Parathyroid adenoma (tissue), 2 donors: Measurements from ENCODE around the gene MAST2.
"Not testable (repeated sequence)": the region's sequence is repeated elsewhere in the genome, so short reads cannot be mapped to it uniquely, and the experiment has no call there.

ENCODE experiments used
- H2AFZ ChIP-seq: fragments of 300-600 bp; sonication (generic); one replicate; pipeline ENCODE4 v1.7.0; 2017; ENCODE audit warnings: antibody characterized with exemption, mild to moderate bottlenecking
- H3K27ac ChIP-seq: fragments of 300-600 bp; sonication (generic); one replicate; pipeline ENCODE4 v1.7.0; 2017
- H3K27me3 ChIP-seq: fragments of 300-600 bp; sonication (generic); one replicate; pipeline ENCODE4 v1.7.0; 2017; ENCODE audit warnings: low read length; ENCODE audit not compliant: control insufficient read depth, insufficient read depth
- H3K36me3 ChIP-seq: fragments of 300-600 bp; sonication (generic); one replicate; pipeline ENCODE4 v1.7.0; 2017; ENCODE audit warnings: low read length; ENCODE audit not compliant: control insufficient read depth, insufficient read depth
- H3K4me1 ChIP-seq: fragments of 300-600 bp; sonication (generic); one replicate; pipeline ENCODE4 v1.7.0; 2017; ENCODE audit warnings: control low read depth
- H3K4me2 ChIP-seq: fragments of 300-600 bp; sonication (generic); one replicate; pipeline ENCODE4 v1.7.0; 2017; ENCODE audit warnings: low read length
- H3K4me3 ChIP-seq: fragments of 300-600 bp; sonication (generic); one replicate; pipeline ENCODE4 v1.7.0; 2017; ENCODE audit warnings: low read depth, low read length
- H3K79me2 ChIP-seq: fragments of 300-600 bp; sonication (generic); one replicate; pipeline ENCODE4 v1.7.0; 2017; ENCODE audit warnings: control low read depth
- H3K9ac ChIP-seq: fragments of 300-600 bp; sonication (generic); one replicate; pipeline ENCODE4 v1.7.0; 2017; ENCODE audit warnings: mild to moderate bottlenecking
- H3K9me3 ChIP-seq: fragments of 300-600 bp; sonication (generic); one replicate; pipeline ENCODE4 v1.7.0; 2017; ENCODE audit warnings: low read length; ENCODE audit not compliant: control insufficient read depth
- CTCF ChIP-seq: fragments of 300-600 bp; sonication (generic); IDR thresholded peaks from one replicate; pipeline ENCODE4 v1.7.0; 2017; ENCODE audit warnings: antibody characterized with exemption, mild to moderate bottlenecking
- donor health status: primary hyperparathyroidism.

Gene MAST2

DNA sequence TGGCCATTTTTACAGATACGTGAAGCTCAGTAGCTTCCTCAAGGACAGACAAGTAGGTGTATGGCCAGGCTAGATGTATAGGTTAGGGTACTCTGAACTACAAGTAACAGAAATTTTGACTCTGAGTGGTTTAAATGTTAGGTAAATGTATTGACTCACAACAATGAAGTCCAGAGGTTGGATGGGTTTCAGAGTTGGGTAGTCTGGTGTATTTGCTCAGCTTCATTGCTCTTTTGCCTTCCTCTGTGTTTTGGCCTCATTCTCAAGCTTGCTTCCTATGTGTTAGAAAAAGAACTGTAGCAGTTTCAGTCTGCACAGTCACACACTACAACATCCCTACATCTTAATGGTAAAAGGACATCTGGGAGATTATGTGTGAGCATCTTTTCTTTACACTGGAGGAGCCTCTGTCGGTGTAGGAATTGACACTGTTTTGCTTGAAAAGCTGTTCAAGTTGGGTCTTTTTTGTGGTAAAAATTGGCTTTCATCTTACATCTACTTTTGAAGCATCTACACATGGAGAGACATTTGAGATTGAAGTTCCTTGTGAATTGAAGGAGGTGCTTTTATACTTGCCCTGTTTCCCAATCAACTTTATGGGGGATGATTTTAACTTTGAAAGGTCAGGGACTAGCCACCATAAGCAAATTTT lies 64.4 kb downstream of the MAST2 start:
- Histone ChIP-seq H3K4me2 (no peak overlapping the region), H3K79me2 (no peaks in the 10 kb centered on the region), H3K36me3 (no peaks in the 10 kb centered on the region), H3K9me3 (no peaks in the 10 kb centered on the region), H3K9ac (no peak overlapping the region), H3K4me3 (no peak overlapping the region), H3K27me3 (no peaks in the 10 kb centered on the region), H2AFZ (no peak overlapping the region), H3K4me1 (no peaks in the 10 kb centered on the region), H3K27ac (no peak overlapping the region)
- TF ChIP-seq CTCF = no peak

GRCh38 chr1:45868861-45869260 lies 65.4 kb downstream of the MAST2 start:
- no peaks in the 10 kb centered on the region for H3K4me1 ChIP-seq
- H3K36me3 ChIP-seq = no peaks in the 10 kb centered on the region
- no peak overlapping the region for H3K4me2 ChIP-seq
- no peaks in the 10 kb centered on the region for H3K79me2 ChIP-seq
- H3K27me3 ChIP-seq = no peaks in the 10 kb centered on the region
- H3K9me3 ChIP-seq = no peaks in the 10 kb centered on the region
- H3K4me3 ChIP-seq = no peak overlapping the region
- H3K9ac ChIP-seq = no peak overlapping the region
- H3K27ac ChIP-seq = no peak overlapping the region
- no peak for TF ChIP-seq CTCF
- no peak overlapping the region for H2AFZ ChIP-seq

DNA sequence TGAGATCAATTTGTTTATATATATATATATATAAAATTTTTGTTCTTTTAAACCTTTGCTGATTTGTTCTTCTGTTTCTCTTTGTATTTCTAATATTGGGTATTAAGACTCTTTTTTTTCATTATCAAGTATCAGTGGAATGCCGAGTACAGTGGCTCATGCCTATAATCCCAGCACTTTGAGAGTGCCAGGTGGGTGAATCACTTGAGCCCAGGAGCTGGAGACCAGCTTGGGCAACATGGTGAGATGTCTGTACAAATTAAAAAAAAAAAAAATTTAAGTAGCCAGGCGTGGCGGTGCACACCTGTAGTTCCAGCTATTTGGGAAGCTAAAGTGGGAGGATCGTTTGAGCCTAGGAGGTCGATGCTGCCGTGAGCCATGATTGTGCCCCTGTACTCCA lies 67.1 kb downstream of the MAST2 start:
- no peak overlapping the region for H3K27ac ChIP-seq

GRCh38 chr1:45872173-45872801 lies 68.9 kb downstream of the MAST2 start:
- not testable (repeated sequence) for H3K4me1 ChIP-seq, H3K79me2 ChIP-seq

More for the DNA sequence above, 67.1 kb downstream of the MAST2 start:
- Histone ChIP-seq H3K4me3 (no peak overlapping the region), H3K36me3 (no peaks in the 10 kb centered on the region), H3K27me3 (no peaks in the 10 kb centered on the region), H3K9ac (no peak overlapping the region), H3K79me2 (no peaks in the 10 kb centered on the region), H3K4me2 (no peak overlapping the region), H2AFZ (no peak overlapping the region), H3K9me3 (no peaks in the 10 kb centered on the region), H3K4me1 (no peaks in the 10 kb centered on the region)
- no peak for TF ChIP-seq CTCF

DNA sequence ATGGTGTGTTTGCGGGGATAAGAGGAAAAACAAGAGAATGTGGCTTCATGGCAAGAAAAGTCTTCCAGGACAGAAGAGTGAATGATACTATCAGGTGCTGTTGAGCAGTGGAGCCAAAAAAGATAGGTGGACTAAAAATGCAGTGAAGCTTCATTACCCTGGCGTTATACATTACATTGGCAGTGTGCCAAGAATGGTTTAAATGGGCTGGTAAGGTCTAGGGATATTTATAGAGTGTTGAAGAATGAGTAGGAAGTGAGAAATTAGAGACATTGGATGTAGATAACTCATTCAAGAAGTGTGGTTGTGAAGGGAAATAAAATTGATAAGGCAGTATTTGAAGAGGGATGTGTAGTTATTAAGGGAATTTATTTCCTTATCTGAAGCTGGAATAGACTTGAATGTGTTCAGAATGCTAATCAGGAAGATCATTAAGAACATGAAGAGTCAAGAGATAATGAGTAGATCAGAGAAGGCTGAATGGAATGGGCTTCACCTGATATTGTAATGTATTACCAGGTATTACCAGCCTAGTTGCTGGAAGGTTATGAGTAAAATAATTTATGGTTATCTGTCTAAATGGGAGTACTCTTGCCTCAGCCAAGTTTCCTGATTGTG lies 72.7 kb downstream of the MAST2 start:
- no peak overlapping the region for H2AFZ ChIP-seq
- H3K79me2 ChIP-seq = no peaks in the 10 kb centered on the region
- no peak overlapping the region for H3K4me2 ChIP-seq
- no peaks in the 10 kb centered on the region for H3K36me3 ChIP-seq
- no peak overlapping the region for H3K9ac ChIP-seq
- no peak overlapping the region for H3K4me3 ChIP-seq
- H3K27ac ChIP-seq = no peak overlapping the region
- no peaks in the 10 kb centered on the region for H3K4me1 ChIP-seq
- H3K9me3 ChIP-seq = no peaks in the 10 kb centered on the region
- TF ChIP-seq CTCF = no peak
- no peaks in the 10 kb centered on the region for H3K27me3 ChIP-seq

More at GRCh38 chr1:45872173-45872801, 68.9 kb downstream of the MAST2 start:
- not testable (repeated sequence) for H3K9me3 ChIP-seq, H3K27ac ChIP-seq, H3K4me2 ChIP-seq, H3K36me3 ChIP-seq, H2AFZ ChIP-seq, H3K9ac ChIP-seq, H3K27me3 ChIP-seq, H3K4me3 ChIP-seq
